HEK293T (cell line): Measurements from ENCODE around the gene USP34.

ENCODE experiments used
- BHLHE40 ChIP-seq: fragments of 450-650 bp; IDR thresholded peaks from 2 replicates; pipeline ENCODE4 v1.6.1; 2016; ENCODE audit warnings: mild to moderate bottlenecking, moderate library complexity, borderline replicate concordance
- FOXK2 ChIP-seq: fragments of 450-650 bp; IDR thresholded peaks from 2 replicates; pipeline ENCODE4 v1.6.1; 2016; ENCODE audit warnings: mild to moderate bottlenecking
- FOXM1 ChIP-seq: fragments of 450-650 bp; IDR thresholded peaks from 2 replicates; pipeline ENCODE4 v1.6.1; 2017; ENCODE audit warnings: mild to moderate bottlenecking, borderline replicate concordance
- NFRKB ChIP-seq: fragments of 450-650 bp; IDR thresholded peaks from 2 replicates; pipeline ENCODE4 v1.6.1; 2016; ENCODE audit warnings: mild to moderate bottlenecking, moderate library complexity
- PKNOX1 ChIP-seq: fragments of 450-650 bp; IDR thresholded peaks from 2 replicates; pipeline ENCODE4 v1.6.1; 2016
- SP1 ChIP-seq: fragments of 450-650 bp; IDR thresholded peaks from 2 replicates; pipeline ENCODE4 v1.6.1; 2017
- SUZ12 ChIP-seq: fragments of 450-650 bp; IDR thresholded peaks from 2 replicates; pipeline ENCODE4 v1.6.1; 2016; ENCODE audit warnings: mild to moderate bottlenecking
- TARDBP ChIP-seq: fragments of 450-650 bp; IDR thresholded peaks from 2 replicates; pipeline ENCODE4 v1.6.1; 2016

- TF ChIP-seq NFRKB = no peak
- no peak for TF ChIP-seq SP1
- TF ChIP-seq TARDBP = no peak
- no peak for TF ChIP-seq FOXM1
- TF ChIP-seq BHLHE40 = no peak
- TF ChIP-seq PKNOX1 = no peak
- TF ChIP-seq FOXK2 = no peak
- TF ChIP-seq SUZ12 = no peak
Observed at GRCh38 chr2:61368687-61369665, 101.9 kb downstream of the USP34 start.
